ENCODE results near the gene BNC2.

The BNC2 gene

GRCh38 chr9:16750553-16750952 lies 119.9 kb downstream of the BNC2 start:
- Histone ChIP-seq H3K79me2 (ENCODE audit: control insufficient read depth, insufficient read depth, low read length) (no peaks in the 10 kb centered on the region), H2BK120ac (ENCODE audit: low read depth, low read length) (no peak overlapping the region), H4K8ac (ENCODE audit: low read depth, low read length) (no peak overlapping the region), H2BK15ac (replicated peaks; ENCODE audit: low read depth) (no peak overlapping the region), H3K56ac (ENCODE audit: low read length) (no peak overlapping the region), H3K4me2 (ENCODE audit: low read length) (no peak overlapping the region), H2AK5ac (ENCODE audit: low read length) (no peak overlapping the region), H3K18ac (ENCODE audit: low read length) (no peak overlapping the region), H3K79me1 (ENCODE audit: low read length) (no peaks in the 10 kb centered on the region), H3K4me1 (ENCODE audit: control insufficient read depth, low read depth, low read length) (no peaks in the 10 kb centered on the region), H4K5ac (ENCODE audit: low read length) (no peak overlapping the region), H3K4me3 (ENCODE audit: low read length) (no peak overlapping the region), H3K36me3 (ENCODE audit: control insufficient read depth, insufficient read depth, low read length) (no peaks in the 10 kb centered on the region), H3K27me3 (ENCODE audit: insufficient read depth, low read length, poor library complexity) (no peaks in the 10 kb centered on the region), H3K9ac (ENCODE audit: low read length) (no peak overlapping the region), H2BK5ac (ENCODE audit: low read length) (no peak overlapping the region), H3K27ac (ENCODE audit: low read depth, low read length) (no peak overlapping the region), H3K4ac (ENCODE audit: low read depth, low read length) (no peak overlapping the region), H3K23ac (ENCODE audit: low read length) (no peak overlapping the region)
- no peak for DNase-seq
- WGBS (ENCODE audit: extremely low coverage, insufficient coverage, low lambda C conversion rate), result no CpG with 5 or more reads among the region's 4 CpGs

GRCh38 chr9:16745359-16745758 lies 125.1 kb downstream of the BNC2 start:
- H3K4me3 ChIP-seq (ENCODE audit: low read length), result no peak overlapping the region
- no peak overlapping the region for H3K18ac ChIP-seq (ENCODE audit: low read length)
- H3K79me2 ChIP-seq (ENCODE audit: control insufficient read depth, insufficient read depth, low read length), result no peaks in the 10 kb centered on the region
- DNase-seq, result no peak
- no peaks in the 10 kb centered on the region for H3K4me1 ChIP-seq (ENCODE audit: control insufficient read depth, low read depth, low read length)
- no peaks in the 10 kb centered on the region for H3K79me1 ChIP-seq (ENCODE audit: low read length)
- H3K4me2 ChIP-seq (ENCODE audit: low read length), result no peak overlapping the region
- H2AK5ac ChIP-seq (ENCODE audit: low read length), result no peak overlapping the region
- no peak overlapping the region for H3K27ac ChIP-seq (ENCODE audit: low read depth, low read length)
- H2BK15ac ChIP-seq (replicated peaks; ENCODE audit: low read depth), result no peak overlapping the region
- no peaks in the 10 kb centered on the region for H3K36me3 ChIP-seq (ENCODE audit: control insufficient read depth, insufficient read depth, low read length)
- H3K4ac ChIP-seq (ENCODE audit: low read depth, low read length), result no peak overlapping the region
- no peak overlapping the region for H3K9ac ChIP-seq (ENCODE audit: low read length)
- H3K56ac ChIP-seq (ENCODE audit: low read length), result no peak overlapping the region
- H4K5ac ChIP-seq (ENCODE audit: low read length), result no peak overlapping the region
- H2BK5ac ChIP-seq (ENCODE audit: low read length), result no peak overlapping the region
- no peaks in the 10 kb centered on the region for H3K27me3 ChIP-seq (ENCODE audit: insufficient read depth, low read length, poor library complexity)
- no peak overlapping the region for H3K23ac ChIP-seq (ENCODE audit: low read length)
- H4K8ac ChIP-seq (ENCODE audit: low read depth, low read length), result no peak overlapping the region
- WGBS (ENCODE audit: extremely low coverage, insufficient coverage, low lambda C conversion rate), result no CpG with 5 or more reads among the region's 5 CpGs
- H2BK120ac ChIP-seq (ENCODE audit: low read depth, low read length), result no peak overlapping the region

GRCh38 chr9:16744394-16744793 lies 126.1 kb downstream of the BNC2 start:
- no peak for DNase-seq
- Histone ChIP-seq H2AK5ac (ENCODE audit: low read length) (no peak overlapping the region), H3K56ac (ENCODE audit: low read length) (no peak overlapping the region), H3K4me1 (ENCODE audit: control insufficient read depth, low read depth, low read length) (no peaks in the 10 kb centered on the region), H2BK5ac (ENCODE audit: low read length) (no peak overlapping the region), H3K4me2 (ENCODE audit: low read length) (no peak overlapping the region), H2BK15ac (replicated peaks; ENCODE audit: low read depth) (no peak overlapping the region), H3K27me3 (ENCODE audit: insufficient read depth, low read length, poor library complexity) (no peaks in the 10 kb centered on the region), H4K5ac (ENCODE audit: low read length) (no peak overlapping the region), H4K8ac (ENCODE audit: low read depth, low read length) (no peak overlapping the region), H3K9ac (ENCODE audit: low read length) (no peak overlapping the region), H3K79me1 (ENCODE audit: low read length) (no peaks in the 10 kb centered on the region), H2BK120ac (ENCODE audit: low read depth, low read length) (no peak overlapping the region), H3K18ac (ENCODE audit: low read length) (no peak overlapping the region), H3K36me3 (ENCODE audit: control insufficient read depth, insufficient read depth, low read length) (no peaks in the 10 kb centered on the region), H3K27ac (ENCODE audit: low read depth, low read length) (no peak overlapping the region), H3K4ac (ENCODE audit: low read depth, low read length) (no peak overlapping the region), H3K4me3 (ENCODE audit: low read length) (no peak overlapping the region), H3K79me2 (ENCODE audit: control insufficient read depth, insufficient read depth, low read length) (no peaks in the 10 kb centered on the region), H3K23ac (ENCODE audit: low read length) (no peak overlapping the region)
- WGBS (ENCODE audit: extremely low coverage, insufficient coverage, low lambda C conversion rate), result no CpG with 5 or more reads among the region's 2 CpGs

GRCh38 chr9:16743375-16743774 lies 127.1 kb downstream of the BNC2 start:
- H3K4me3 ChIP-seq (ENCODE audit: low read length), result no peak overlapping the region
- H3K36me3 ChIP-seq (ENCODE audit: control insufficient read depth, insufficient read depth, low read length), result no peaks in the 10 kb centered on the region
- H3K79me2 ChIP-seq (ENCODE audit: control insufficient read depth, insufficient read depth, low read length), result no peaks in the 10 kb centered on the region
- H2BK15ac ChIP-seq (replicated peaks; ENCODE audit: low read depth), result no peak overlapping the region
- no peak for DNase-seq
- H3K4me2 ChIP-seq (ENCODE audit: low read length), result no peak overlapping the region
- no peak overlapping the region for H3K27ac ChIP-seq (ENCODE audit: low read depth, low read length)
- H3K9ac ChIP-seq (ENCODE audit: low read length), result no peak overlapping the region
- H3K27me3 ChIP-seq (ENCODE audit: insufficient read depth, low read length, poor library complexity), result no peaks in the 10 kb centered on the region
- H4K5ac ChIP-seq (ENCODE audit: low read length), result no peak overlapping the region
- no peak overlapping the region for H2BK5ac ChIP-seq (ENCODE audit: low read length)
- no peak overlapping the region for H3K18ac ChIP-seq (ENCODE audit: low read length)
- WGBS (ENCODE audit: extremely low coverage, insufficient coverage, low lambda C conversion rate), result no CpG with 5 or more reads among the region's 4 CpGs
- H2BK120ac ChIP-seq (ENCODE audit: low read depth, low read length), result no peak overlapping the region
- H3K23ac ChIP-seq (ENCODE audit: low read length), result no peak overlapping the region
- H2AK5ac ChIP-seq (ENCODE audit: low read length), result no peak overlapping the region
- H4K8ac ChIP-seq (ENCODE audit: low read depth, low read length), result no peak overlapping the region
- H3K56ac ChIP-seq (ENCODE audit: low read length), result no peak overlapping the region
- no peaks in the 10 kb centered on the region for H3K4me1 ChIP-seq (ENCODE audit: control insufficient read depth, low read depth, low read length)
- no peak overlapping the region for H3K4ac ChIP-seq (ENCODE audit: low read depth, low read length)
- H3K79me1 ChIP-seq (ENCODE audit: low read length), result no peaks in the 10 kb centered on the region

GRCh38 chr9:16735001-16735400 lies 135.5 kb downstream of the BNC2 start:
- Histone ChIP-seq H3K23ac (ENCODE audit: low read length) (no peak overlapping the region), H3K4me3 (ENCODE audit: low read length) (no peak overlapping the region), H2BK120ac (ENCODE audit: low read depth, low read length) (no peak overlapping the region), H4K8ac (ENCODE audit: low read depth, low read length) (no peak overlapping the region), H3K4me2 (ENCODE audit: low read length) (no peak overlapping the region), H3K27ac (ENCODE audit: low read depth, low read length) (no peak overlapping the region), H4K5ac (ENCODE audit: low read length) (no peak overlapping the region), H3K27me3 (ENCODE audit: insufficient read depth, low read length, poor library complexity) (no peaks in the 10 kb centered on the region), H3K4ac (ENCODE audit: low read depth, low read length) (no peak overlapping the region), H2BK15ac (replicated peaks; ENCODE audit: low read depth) (no peak overlapping the region), H2BK5ac (ENCODE audit: low read length) (no peak overlapping the region), H3K18ac (ENCODE audit: low read length) (no peak overlapping the region), H3K56ac (ENCODE audit: low read length) (no peak overlapping the region), H2AK5ac (ENCODE audit: low read length) (no peak overlapping the region), H3K79me2 (ENCODE audit: control insufficient read depth, insufficient read depth, low read length) (no peaks in the 10 kb centered on the region), H3K9ac (ENCODE audit: low read length) (no peak overlapping the region), H3K79me1 (ENCODE audit: low read length) (no peaks in the 10 kb centered on the region), H3K4me1 (ENCODE audit: control insufficient read depth, low read depth, low read length) (peaks cover 1% of the 10 kb centered on the region), H3K36me3 (ENCODE audit: control insufficient read depth, insufficient read depth, low read length) (no peaks in the 10 kb centered on the region)
- no peak for DNase-seq

GRCh38 chr9:16732546-16732945 lies 137.9 kb downstream of the BNC2 start:
- Histone ChIP-seq H3K18ac (ENCODE audit: low read length) (no peak overlapping the region), H4K8ac (ENCODE audit: low read depth, low read length) (no peak overlapping the region), H3K36me3 (ENCODE audit: control insufficient read depth, insufficient read depth, low read length) (no peaks in the 10 kb centered on the region), H2BK15ac (replicated peaks; ENCODE audit: low read depth) (no peak overlapping the region), H3K4me2 (ENCODE audit: low read length) (no peak overlapping the region), H4K5ac (ENCODE audit: low read length) (no peak overlapping the region), H3K56ac (ENCODE audit: low read length) (no peak overlapping the region), H3K79me2 (ENCODE audit: control insufficient read depth, insufficient read depth, low read length) (no peaks in the 10 kb centered on the region), H3K23ac (ENCODE audit: low read length) (no peak overlapping the region), H3K4ac (ENCODE audit: low read depth, low read length) (no peak overlapping the region), H3K27me3 (ENCODE audit: insufficient read depth, low read length, poor library complexity) (no peaks in the 10 kb centered on the region), H2BK120ac (ENCODE audit: low read depth, low read length) (no peak overlapping the region), H3K27ac (ENCODE audit: low read depth, low read length) (no peak overlapping the region), H3K79me1 (ENCODE audit: low read length) (no peaks in the 10 kb centered on the region), H2BK5ac (ENCODE audit: low read length) (no peak overlapping the region), H3K9ac (ENCODE audit: low read length) (no peak overlapping the region), H3K4me3 (ENCODE audit: low read length) (no peak overlapping the region), H2AK5ac (ENCODE audit: low read length) (no peak overlapping the region), H3K4me1 (ENCODE audit: control insufficient read depth, low read depth, low read length) (peaks cover 5% of the 10 kb centered on the region)
- DNase-seq, result no peak
- WGBS (ENCODE audit: extremely low coverage, insufficient coverage, low lambda C conversion rate), result no CpG with 5 or more reads among the region's 5 CpGs
